Neuronal stem cell (in vitro differentiated cells): ENCODE measurements around the gene CHCHD3.
"Not testable (repeated sequence)": the region's sequence is repeated elsewhere in the genome, so short reads cannot be mapped to it uniquely, and the experiment has no call there.

Experiments used
- DNase-seq: peaks from one replicate; pipeline ENCODE4 v3.0.0-alpha.2; 2013; ENCODE audit warnings: low spot score
- H2AFZ ChIP-seq: one replicate; pipeline ENCODE4 v1.6.1; 2013; ENCODE audit warnings: mild to moderate bottlenecking, low read length, inconsistent platforms
- H2AK5ac ChIP-seq: 2 replicates; pipeline ENCODE4 v1.6.1; 2013; ENCODE audit warnings: low read depth, mild to moderate bottlenecking, inconsistent platforms, low read length, moderate library complexity, mixed read lengths
- H2BK120ac ChIP-seq: 2 replicates; pipeline ENCODE4 v1.6.1; 2013; ENCODE audit warnings: low read depth, mild to moderate bottlenecking, inconsistent platforms, low read length, moderate library complexity, mixed read lengths
- H2BK12ac ChIP-seq: one replicate; pipeline ENCODE4 v1.6.1; 2013; ENCODE audit warnings: low read length, inconsistent platforms
- H2BK15ac ChIP-seq: 2 replicates; pipeline ENCODE4 v1.6.1; 2013; ENCODE audit warnings: mild to moderate bottlenecking, low read length, inconsistent platforms, mixed read lengths
- H2BK5ac ChIP-seq: one replicate; pipeline ENCODE4 v1.6.1; 2013; ENCODE audit warnings: inconsistent platforms, mild to moderate bottlenecking, low read length, moderate library complexity
- H3K14ac ChIP-seq: one replicate; pipeline ENCODE4 v1.6.1; 2013; ENCODE audit warnings: low read length, inconsistent platforms
- H3K18ac ChIP-seq: 2 replicates; pipeline ENCODE4 v1.6.1; 2013; ENCODE audit warnings: low read length, inconsistent platforms
- H3K23ac ChIP-seq: 2 replicates; pipeline ENCODE4 v1.6.1; 2013; ENCODE audit warnings: low read depth, mild to moderate bottlenecking, mixed read lengths, low read length, inconsistent platforms; ENCODE audit not compliant: poor library complexity
- H3K27ac ChIP-seq: replicated peaks from 3 replicates; pipeline ENCODE4 v1.5.1; 2013; ENCODE audit warnings: low read length, inconsistent platforms
- H3K27me3 ChIP-seq, 3 experiments: 2 replicates each; pipeline ENCODE4 v1.6.1; 2013; ENCODE audit warnings: low read length in 3 of 3, mild to moderate bottlenecking in 2 of 3, inconsistent platforms in 1 of 3, low read depth in 1 of 3, mixed read lengths in 1 of 3, moderate library complexity in 1 of 3; ENCODE audit not compliant: control insufficient read depth in 3 of 3, insufficient read depth in 3 of 3
- H3K36me3 ChIP-seq, 2 donors: replicated peaks in 1 of 2; 2 replicates each; pipeline ENCODE4 v1.6.1; 2013; ENCODE audit warnings: low read length in 2 of 2; ENCODE audit not compliant: control insufficient read depth in 2 of 2, insufficient read depth in 2 of 2
- H3K4ac ChIP-seq: 2 replicates; pipeline ENCODE4 v1.6.1; 2013; ENCODE audit warnings: inconsistent platforms, mild to moderate bottlenecking, low read length, moderate library complexity
- H3K4me1 ChIP-seq, 2 donors: 1 replicate in 1 of 2; 2 replicates in 1 of 2; pipeline ENCODE4 v1.6.1; 2013; ENCODE audit warnings: low read length in 2 of 2, low read depth in 1 of 2; ENCODE audit not compliant: control insufficient read depth in 2 of 2, insufficient read depth in 1 of 2
- H3K4me2 ChIP-seq: one replicate; pipeline ENCODE4 v1.6.1; 2013; ENCODE audit warnings: mild to moderate bottlenecking, low read length, inconsistent platforms; ENCODE audit not compliant: insufficient read depth, poor library complexity, severe bottlenecking
- H3K4me3 ChIP-seq, 2 donors: 2 replicates each; pipeline ENCODE4 v1.5.1; 2013; ENCODE audit warnings: low read length in 2 of 2, mild to moderate bottlenecking in 2 of 2, inconsistent platforms in 1 of 2, moderate library complexity in 1 of 2
- H3K79me1 ChIP-seq: one replicate; pipeline ENCODE4 v1.6.1; 2013; ENCODE audit warnings: low read depth, mild to moderate bottlenecking, inconsistent platforms, low read length, moderate library complexity
- H3K9ac ChIP-seq: one replicate; pipeline ENCODE4 v1.6.1; 2013; ENCODE audit warnings: mild to moderate bottlenecking, low read depth, low read length, inconsistent platforms; ENCODE audit not compliant: poor library complexity
- H3K9me3 ChIP-seq, 2 donors: replicated peaks in 1 of 2; 2 replicates each; pipeline versions ENCODE3 to v1.6.1; 2013; ENCODE audit warnings: low read length in 2 of 2, mild to moderate bottlenecking in 2 of 2, inconsistent platforms in 1 of 2, low read depth in 1 of 2, mixed read lengths in 1 of 2, moderate library complexity in 1 of 2; ENCODE audit not compliant: control insufficient read depth in 2 of 2, insufficient read depth in 1 of 2
- H4K8ac ChIP-seq: one replicate; pipeline ENCODE4 v1.6.1; 2013; ENCODE audit warnings: low read depth, mild to moderate bottlenecking, inconsistent platforms, low read length, moderate library complexity
- H4K91ac ChIP-seq: one replicate; pipeline ENCODE4 v1.6.1; 2013; ENCODE audit warnings: low read length, low read depth, mild to moderate bottlenecking, inconsistent platforms; ENCODE audit not compliant: poor library complexity
- WGBS, 2 donors: extraction: QIAGEN DNeasy Blood & Tissue Kit; methylation state at CpG; one replicate each; pipeline ENCODE4 v1.1.7; 2013; ENCODE audit warnings: missing lambda C conversion rate in 2 of 2, mixed read lengths in 1 of 2; ENCODE audit not compliant: insufficient read length in 2 of 2, insufficient replicate concordance in 1 of 2; ENCODE audit errors: extremely low coverage in 2 of 2; 5-methylcytosine and 5-hydroxymethylcytosine counted together

The CHCHD3 gene

GRCh38 chr7:132972745-132973144 is 109.1 kb downstream of the CHCHD3 start:
- DNase-seq, result no peak
- Histone ChIP-seq H3K9ac (no peak overlapping the region), H3K4me1 (peaks cover 0 to 3% of the 10 kb centered on the region in 2 donors), H3K14ac (no peak overlapping the region), H2AK5ac (no peak overlapping the region), H3K23ac (no peak overlapping the region), H4K8ac (no peak overlapping the region), H2BK120ac (no peak overlapping the region), H2BK5ac (no peak overlapping the region), H3K9me3 (no peaks in the 10 kb centered on the region), H2AFZ (no peak overlapping the region), H3K27me3 (no peaks in the 10 kb centered on the region), H3K4ac (no peak overlapping the region), H3K4me3 (no peak overlapping the region), H3K27ac (no peak overlapping the region), H3K36me3 (peaks cover 2 to 28% of the 10 kb centered on the region in 2 donors), H2BK15ac (no peak overlapping the region), H3K79me1 (no peaks in the 10 kb centered on the region), H3K18ac (no peak overlapping the region), H4K91ac (no peak overlapping the region), H2BK12ac (no peak overlapping the region), H3K4me2 (no peak overlapping the region)
- WGBS, 2 donors, result no CpG with 5 or more reads among the region's 1 CpG

- no CpG with 5 or more reads among the region's 1 CpG for WGBS, 2 donors
- no peak overlapping the region for H3K27ac ChIP-seq
- no peak overlapping the region for H2BK12ac ChIP-seq
- no peak overlapping the region for H2BK120ac ChIP-seq
- H2AK5ac ChIP-seq, result no peak overlapping the region
- no peak overlapping the region for H3K9ac ChIP-seq
- H2AFZ ChIP-seq, result no peak overlapping the region
- no peak overlapping the region for H3K4ac ChIP-seq
- no peaks in the 10 kb centered on the region for H3K27me3 ChIP-seq
- H4K8ac ChIP-seq, result no peak overlapping the region
- H3K79me1 ChIP-seq, result no peaks in the 10 kb centered on the region
- H3K18ac ChIP-seq, result no peak overlapping the region
- H3K14ac ChIP-seq, result no peak overlapping the region
- no peak overlapping the region for H2BK5ac ChIP-seq
- no peaks in the 10 kb centered on the region for H3K9me3 ChIP-seq
- no peak for DNase-seq
- no peak overlapping the region for H3K4me3 ChIP-seq
- peaks cover 0 to 3% of the 10 kb centered on the region in 2 donors for H3K4me1 ChIP-seq
- no peak overlapping the region for H2BK15ac ChIP-seq
- H3K23ac ChIP-seq, result no peak overlapping the region
- no peak overlapping the region for H4K91ac ChIP-seq
- peaks cover 2 to 28% of the 10 kb centered on the region in 2 donors for H3K36me3 ChIP-seq
- no peak overlapping the region for H3K4me2 ChIP-seq
Observed at GRCh38 chr7:132970257-132970656, 111.6 kb downstream of the CHCHD3 start.

DNA sequence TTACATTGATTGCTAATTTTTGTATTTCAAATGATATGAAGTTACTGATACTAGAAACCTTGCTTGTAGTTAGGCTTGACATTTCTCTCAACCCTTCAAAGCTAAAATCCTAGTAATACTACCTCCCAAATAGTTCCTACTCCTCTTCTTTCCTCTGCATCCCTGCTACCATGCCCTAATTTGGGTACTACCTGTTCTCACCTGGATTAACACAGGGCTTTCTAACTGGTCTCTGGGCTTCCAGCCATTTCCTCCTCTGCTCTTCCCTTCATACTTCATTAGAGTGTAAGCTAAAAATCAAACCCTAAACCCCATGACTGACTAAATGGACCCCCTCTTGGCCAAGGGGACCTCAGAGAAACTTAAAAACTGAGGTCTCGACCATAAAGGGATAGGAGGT is 112.4 kb downstream of the CHCHD3 start:
- no peak overlapping the region for H3K14ac ChIP-seq

GRCh38 chr7:132967470-132967848 is 114.4 kb downstream of the CHCHD3 start:
- not testable (repeated sequence) for H2AFZ ChIP-seq, H4K91ac ChIP-seq
- no CpG with 5 or more reads among the region's 4 CpGs for WGBS, 2 donors

More for the DNA sequence above, 112.4 kb downstream of the CHCHD3 start:
- no peak for DNase-seq
- Histone ChIP-seq H2BK120ac (no peak overlapping the region), H3K23ac (no peak overlapping the region), H3K36me3 (peaks cover 2 to 24% of the 10 kb centered on the region in 2 donors), H2BK5ac (no peak overlapping the region), H4K8ac (no peak overlapping the region), H3K9me3 (no peaks in the 10 kb centered on the region), H3K9ac (no peak overlapping the region), H3K4me3 (no peak overlapping the region), H3K27me3 (no peaks in the 10 kb centered on the region), H2AK5ac (no peak overlapping the region), H3K27ac (no peak overlapping the region), H3K18ac (no peak overlapping the region), H2AFZ (no peak overlapping the region), H2BK15ac (no peak overlapping the region), H3K4me2 (no peak overlapping the region), H2BK12ac (no peak overlapping the region), H4K91ac (no peak overlapping the region), H3K4ac (no peak overlapping the region), H3K79me1 (no peaks in the 10 kb centered on the region), H3K4me1 (peaks cover 0 to 5% of the 10 kb centered on the region in 2 donors)
- WGBS, 2 donors, result no CpG with 5 or more reads among the region's 1 CpG

More at GRCh38 chr7:132967470-132967848, 114.4 kb downstream of the CHCHD3 start:
- H3K9ac ChIP-seq, H2BK12ac ChIP-seq, H2AK5ac ChIP-seq, H3K4me2 ChIP-seq, H3K27ac ChIP-seq, H3K4ac ChIP-seq, H2BK120ac ChIP-seq, H3K14ac ChIP-seq, H3K4me3 ChIP-seq, H2BK5ac ChIP-seq, H3K9me3 ChIP-seq, H3K79me1 ChIP-seq, H3K23ac ChIP-seq, H3K4me1 ChIP-seq, H3K27me3 ChIP-seq, DNase-seq, H2BK15ac ChIP-seq, H3K36me3 ChIP-seq, H4K8ac ChIP-seq, H3K18ac ChIP-seq: not testable (repeated sequence)
